Left ventricle myocardium superior (tissue), 1 donor: ENCODE measurements around the gene RASGRF2. TPM values are rescaled to one million over a fixed set of nuclear protein-coding genes. Genes with fewer than 3 reads are reported as not detected.

Experiments
- ATAC-seq: fragments of 200-7000 bp; cut with Tn5 transposase; one replicate; pipeline ENCODE4 v1.9.1; 2020; ENCODE audit warnings: mild to moderate bottlenecking, moderate library complexity
- DNase-seq: peaks from one replicate; pipeline ENCODE4 v3.0.0-alpha.2; 2020
- intact Hi-C: fragments of 100-400 bp; cut with micrococcal nuclease; formaldehyde crosslinking; loops from one replicate; pipeline ENCODE4 v1.11.0; 2022
- total RNA-seq: library from RNA; stranded (reverse); fragmentation: NEBNext Ultra II Directional; extraction: Animal tissue kit (Norgen Biotek cat#: 25700); gene quantifications from one replicate; pipeline ENCODE4 v1.2.1, GENCODE V29; 2021
- donor health status: DM: no; HTN: yes; CAD: no; lungs with severe emphysema.

RASGRF2 gene
- total RNA-seq, 1 donor from 2014 or later, result 6.5 TPM

DNA sequence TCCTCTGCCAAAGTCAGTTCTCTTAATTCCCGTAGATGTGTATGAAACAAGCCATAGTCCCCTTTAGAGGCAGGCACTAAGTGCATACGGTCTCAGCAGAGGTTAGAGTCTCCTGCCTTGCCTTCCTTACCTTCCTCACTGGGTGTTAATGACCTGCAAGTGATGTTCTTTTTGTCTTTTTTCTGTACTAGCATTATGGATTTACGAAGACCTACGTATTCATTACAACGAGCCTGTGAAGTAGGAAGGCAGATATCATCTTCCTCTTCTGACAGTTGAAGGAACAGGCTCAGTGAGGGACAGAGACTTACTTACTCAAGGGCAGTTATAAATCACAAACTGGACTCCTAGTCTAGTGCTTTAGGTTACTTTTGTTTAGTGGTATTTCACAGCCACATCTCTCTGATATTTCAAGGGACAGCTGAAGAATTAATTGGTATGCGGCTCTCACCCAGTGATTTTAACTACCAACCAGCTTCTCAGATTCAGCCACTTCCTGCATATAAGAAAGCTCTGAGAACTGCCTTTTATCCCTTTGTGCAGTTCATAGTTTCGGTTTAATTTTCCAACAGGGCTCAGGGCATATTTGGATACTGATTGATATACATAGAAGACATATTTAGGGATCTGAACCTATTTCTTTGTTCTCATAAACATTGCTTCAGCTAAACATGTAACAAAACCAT lies 187.9 kb downstream of the RASGRF2 start:
- ATAC-seq (no peak), DNase-seq (no peak)
- intact Hi-C loops, result no loop called here

DNA sequence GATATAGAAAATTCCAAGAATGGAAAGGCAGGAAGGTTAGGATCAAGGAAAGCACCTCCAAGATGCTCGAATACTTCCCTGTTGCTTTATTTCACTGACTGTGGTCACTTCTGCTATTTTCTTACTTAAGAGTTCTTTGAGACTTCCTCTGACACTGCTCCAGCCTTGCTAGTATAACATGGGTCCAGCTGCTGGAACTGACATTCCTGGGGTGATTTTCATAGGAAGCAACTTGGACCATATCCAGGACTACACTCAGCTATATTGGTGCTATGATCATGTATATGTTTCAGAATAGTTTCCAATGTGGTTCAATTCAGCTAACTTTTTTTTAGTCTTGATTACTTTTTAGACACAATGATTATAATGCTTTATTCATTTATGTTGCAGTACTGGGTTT lies 191.4 kb downstream of the RASGRF2 start:
- intact Hi-C loops, result no loop called here
- ATAC-seq, result no peak
- DNase-seq, result no peak

DNA sequence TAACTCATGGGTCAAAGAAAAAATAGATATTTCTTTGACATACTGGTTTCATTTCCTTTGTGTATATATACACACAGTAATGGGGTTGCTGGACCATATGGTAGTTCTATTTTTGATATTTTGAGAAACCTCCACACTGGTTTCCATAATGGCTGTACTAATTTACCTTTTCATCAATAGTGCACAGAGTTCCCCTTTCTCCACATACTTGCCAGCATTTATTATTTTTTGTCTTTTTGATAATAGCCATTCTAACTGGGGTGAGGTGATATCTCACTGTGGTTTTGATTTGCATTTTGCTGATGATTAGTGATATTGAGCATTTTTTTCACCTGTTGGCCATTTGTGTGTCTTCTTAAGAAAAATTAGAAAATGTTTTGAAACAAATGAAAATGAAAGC lies 194.6 kb downstream of the RASGRF2 start:
- DNase-seq (no peak), ATAC-seq (no peak)
- intact Hi-C loops, result no loop called here

DNA sequence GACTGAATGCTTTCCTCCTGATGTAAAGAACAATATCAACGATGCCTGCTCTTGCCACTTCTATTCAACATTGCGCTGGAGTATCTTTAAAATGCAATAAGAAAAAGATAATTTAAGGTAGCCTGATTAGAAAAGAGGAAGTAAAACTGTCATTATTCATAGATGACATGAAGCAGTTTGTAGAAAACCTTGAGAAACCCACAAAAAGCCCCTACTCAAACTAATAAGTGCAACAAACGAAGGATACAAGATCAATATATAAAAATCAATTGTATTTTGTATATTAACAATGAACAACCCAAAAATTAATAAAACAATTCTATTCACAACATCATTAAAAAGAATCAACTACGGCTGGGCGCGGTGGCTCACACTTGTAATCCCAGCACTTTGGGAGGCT lies 196.6 kb downstream of the RASGRF2 start:
- intact Hi-C loops, result no loop called here
- DNase-seq, result no peak
- no peak for ATAC-seq

DNA sequence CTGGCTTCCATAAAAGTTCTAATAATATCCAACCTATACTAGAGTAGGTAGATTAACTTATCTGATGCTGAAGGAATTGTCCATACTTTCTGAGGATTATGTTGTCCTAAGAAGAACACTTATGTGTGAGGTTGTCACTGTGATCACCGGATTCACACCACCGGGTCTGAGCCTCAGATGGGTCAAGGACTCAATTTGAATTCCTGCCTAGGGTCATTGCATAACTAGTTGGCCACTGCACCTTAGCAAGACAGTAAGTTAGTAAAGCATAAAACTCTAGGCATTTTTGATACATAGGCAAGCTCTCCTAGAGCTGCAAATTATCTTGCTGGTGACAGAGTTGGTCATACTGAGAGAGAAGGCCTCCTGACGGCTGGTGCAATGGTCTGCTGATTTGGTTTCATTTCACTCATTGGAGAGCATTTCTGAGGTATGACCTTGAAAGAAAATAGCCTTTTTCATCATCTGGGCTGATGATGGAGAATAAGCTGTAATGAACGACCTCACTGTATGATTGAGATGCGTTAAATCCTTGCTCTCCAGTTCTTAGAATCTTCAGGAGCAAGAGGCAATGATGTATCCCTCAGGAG lies 200.9 kb downstream of the RASGRF2 start:
- DNase-seq, result no peak
- intact Hi-C loops, result no loop called here
- ATAC-seq, result no peak

DNA sequence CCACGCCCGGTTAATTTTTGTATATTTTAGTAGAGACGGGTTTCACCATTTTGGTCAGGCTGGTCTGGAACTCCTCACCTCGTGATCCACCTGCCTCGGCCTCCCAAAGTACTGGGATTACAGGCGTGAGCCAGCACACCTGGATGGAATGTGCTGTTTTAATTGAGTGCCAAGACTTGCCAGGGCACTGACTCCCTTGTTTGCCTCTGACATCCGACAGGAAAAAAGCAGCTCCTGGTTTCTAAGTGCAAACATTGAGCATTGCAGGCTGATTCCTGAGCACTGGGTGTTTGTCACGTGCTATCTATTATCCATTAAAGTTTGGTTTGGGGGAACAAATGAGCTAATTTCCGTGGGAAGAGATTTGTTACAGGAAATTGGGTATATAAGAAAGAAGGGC lies 202.3 kb downstream of the RASGRF2 start:
- no peak for ATAC-seq

DNA sequence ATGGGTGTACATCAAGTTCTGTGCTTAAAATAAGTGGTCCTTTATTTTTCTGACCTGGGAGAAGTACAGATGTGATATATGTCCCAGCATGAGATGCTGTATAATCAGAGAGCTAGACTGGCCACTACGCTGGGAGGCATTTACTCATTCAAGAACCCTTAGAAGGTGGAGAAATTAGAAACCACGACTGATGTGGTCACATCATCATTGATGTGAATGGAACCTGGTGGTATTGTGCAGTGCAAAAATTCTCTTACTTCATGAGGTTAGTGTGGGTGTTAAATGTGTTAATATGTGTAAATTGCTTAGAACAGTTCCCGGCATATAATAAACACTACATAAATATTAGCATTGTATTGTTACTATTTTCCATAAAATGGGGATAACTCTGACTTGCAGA lies 203.5 kb downstream of the RASGRF2 start:
- no peak for DNase-seq
- ATAC-seq, result no peak
- intact Hi-C loops, result no loop called here

More for the DNA sequence above, 202.3 kb downstream of the RASGRF2 start:
- DNase-seq, result no peak
- intact Hi-C loops, result no loop called here

DNA sequence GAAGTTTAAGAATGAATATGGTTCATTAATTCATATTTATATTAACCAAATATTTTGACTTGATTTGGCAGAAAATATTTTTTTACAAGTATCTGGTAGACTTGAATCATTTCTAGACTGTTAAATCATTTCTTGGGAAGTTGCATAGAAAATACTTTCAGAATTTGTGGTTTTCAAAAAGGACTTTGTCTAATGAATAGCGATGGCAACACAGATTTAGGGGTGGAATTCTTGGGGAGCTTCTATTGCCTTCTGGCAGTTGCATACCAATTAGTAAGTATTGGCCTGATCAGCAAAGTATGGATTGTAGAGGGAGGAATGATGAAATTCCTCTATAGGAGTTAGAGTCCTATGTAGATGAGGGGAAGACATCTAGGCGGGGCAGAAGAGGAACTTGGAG lies 204.3 kb downstream of the RASGRF2 start:
- intact Hi-C loops, result no loop called here
- ATAC-seq (no peak), DNase-seq (no peak)

DNA sequence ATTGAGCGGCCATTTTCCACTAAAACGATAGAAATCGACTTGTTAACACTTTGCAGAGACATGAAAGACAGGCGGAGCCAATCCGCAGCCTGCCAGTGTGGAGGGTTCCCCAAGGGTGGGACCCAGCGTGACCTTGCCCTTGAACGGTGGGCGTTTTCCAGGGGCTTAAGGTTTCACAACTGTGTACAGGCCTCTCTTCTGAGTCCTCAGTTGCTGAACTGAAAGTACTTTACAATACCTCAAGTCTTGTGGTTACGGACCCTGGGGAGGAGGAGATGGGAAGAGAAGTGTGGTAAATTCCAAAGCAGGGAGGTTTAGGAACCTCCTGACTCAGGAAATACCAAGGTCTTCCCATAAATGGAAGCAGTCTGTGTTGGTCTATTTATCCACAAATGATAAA lies 204.8 kb downstream of the RASGRF2 start:
- no peak for ATAC-seq
- intact Hi-C loops, result no loop called here
- DNase-seq, result no peak

DNA sequence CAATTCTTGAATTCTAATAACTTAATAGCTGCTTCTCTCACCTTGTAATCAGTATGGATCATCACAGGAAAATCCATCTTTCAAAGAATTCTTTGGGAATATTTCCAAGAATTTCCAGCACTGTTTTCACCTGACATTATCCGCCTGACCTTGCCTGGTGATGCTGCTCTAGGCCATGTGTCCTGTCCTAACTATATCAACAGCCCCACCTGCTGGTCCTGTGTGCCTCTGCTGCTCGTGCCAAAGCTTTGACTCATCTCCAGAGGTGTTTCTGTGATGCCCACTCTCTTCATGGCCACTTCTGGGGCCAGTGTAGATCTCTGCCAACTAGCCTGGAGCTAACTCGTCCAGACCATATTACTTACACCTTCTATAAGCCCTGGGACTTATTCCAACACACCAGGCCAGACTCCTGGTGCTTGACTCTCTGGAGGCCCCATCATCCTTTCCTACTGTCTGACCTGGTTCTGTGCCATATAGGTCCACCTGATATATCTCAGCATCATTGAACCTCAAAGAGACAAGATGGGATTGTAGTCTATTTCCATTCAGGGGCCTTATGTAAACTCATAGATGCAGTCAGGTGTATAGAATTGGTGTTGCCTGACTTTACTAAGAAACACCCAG lies 205.4 kb downstream of the RASGRF2 start:
- intact Hi-C loops, result no loop called here
- DNase-seq (peak; percentile 55), ATAC-seq (peak; percentile 59)

DNA sequence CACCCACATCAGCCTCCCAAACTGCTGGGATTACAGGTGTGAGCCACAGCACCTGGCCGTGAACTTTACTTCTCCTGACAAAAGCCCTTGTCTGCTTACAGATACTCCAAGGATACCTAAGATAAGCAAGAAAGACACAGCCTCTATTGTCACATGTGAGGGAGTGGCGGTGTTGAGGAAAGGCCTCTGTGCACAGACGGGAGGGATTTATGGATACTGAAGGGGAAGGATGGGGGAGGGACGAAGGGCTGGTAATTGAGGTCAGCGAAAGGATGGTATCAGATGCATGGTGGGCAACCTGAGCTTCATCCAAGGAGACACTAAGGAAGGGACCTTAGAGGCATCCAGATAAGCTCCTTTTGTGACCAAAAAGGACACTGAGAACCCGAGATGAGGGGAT lies 206.3 kb downstream of the RASGRF2 start:
- ATAC-seq, result no peak
- no peak for DNase-seq
- intact Hi-C loops, result no loop called here

DNA sequence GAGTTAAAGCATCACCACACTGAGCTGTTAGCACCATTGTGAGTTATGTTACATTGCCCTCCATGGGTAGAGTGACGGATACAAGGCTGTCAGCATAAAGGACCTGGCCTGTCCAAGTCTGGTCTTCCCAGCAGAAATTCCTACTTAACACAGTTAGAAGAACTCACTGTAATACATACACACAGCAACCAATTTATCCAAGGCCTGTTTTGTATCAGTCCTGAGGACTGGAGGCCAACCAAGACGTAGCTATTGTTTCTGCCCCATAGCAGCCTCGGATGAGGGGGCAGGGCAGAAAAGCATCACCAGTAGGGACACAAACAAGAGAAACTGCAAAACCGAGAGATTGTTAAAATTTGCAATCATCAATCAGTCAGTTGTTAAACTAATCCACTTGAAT lies 206.9 kb downstream of the RASGRF2 start:
- intact Hi-C loops, result no loop called here
- DNase-seq (no peak), ATAC-seq (no peak)

DNA sequence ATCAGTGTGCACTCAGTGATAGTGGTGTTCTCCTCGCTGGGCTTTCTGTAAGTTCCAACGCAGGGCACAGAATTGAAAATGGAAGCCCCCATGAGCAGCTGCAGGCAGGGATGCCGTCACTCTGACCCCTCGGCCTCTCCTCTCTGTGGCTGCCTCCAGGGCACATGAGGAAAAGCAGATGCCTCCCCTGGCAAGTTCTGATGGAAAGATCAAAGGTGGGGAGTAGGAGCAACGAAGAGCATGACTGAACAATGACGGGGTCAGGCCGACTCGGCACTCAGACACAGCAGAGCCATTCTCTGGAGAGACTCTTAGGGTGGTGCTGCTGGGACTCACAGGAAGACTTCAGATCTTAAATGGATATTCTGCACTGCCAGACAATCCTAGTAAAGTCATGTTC lies 207.4 kb downstream of the RASGRF2 start:
- DNase-seq (no peak), ATAC-seq (no peak)
- intact Hi-C loops, result no loop called here

DNA sequence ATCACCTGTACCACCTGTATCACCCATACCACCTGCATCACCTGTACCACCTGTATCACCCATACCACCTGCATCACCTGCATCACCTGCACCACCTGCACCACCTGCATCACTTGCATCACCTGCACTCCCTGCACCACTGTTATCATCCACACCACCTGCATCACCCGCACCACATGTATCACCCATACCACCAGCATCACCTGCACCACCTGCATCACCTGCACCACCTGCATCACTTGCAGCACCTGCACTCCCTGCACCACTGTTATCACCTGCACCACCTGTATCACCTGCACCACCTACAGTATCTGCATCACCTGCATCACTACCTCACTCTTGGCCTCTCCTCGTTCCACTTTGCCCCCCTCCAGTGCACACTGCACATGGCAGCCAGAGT lies 209.8 kb downstream of the RASGRF2 start:
- no peak for DNase-seq
- intact Hi-C loops, result no loop called here
- no peak for ATAC-seq

DNA sequence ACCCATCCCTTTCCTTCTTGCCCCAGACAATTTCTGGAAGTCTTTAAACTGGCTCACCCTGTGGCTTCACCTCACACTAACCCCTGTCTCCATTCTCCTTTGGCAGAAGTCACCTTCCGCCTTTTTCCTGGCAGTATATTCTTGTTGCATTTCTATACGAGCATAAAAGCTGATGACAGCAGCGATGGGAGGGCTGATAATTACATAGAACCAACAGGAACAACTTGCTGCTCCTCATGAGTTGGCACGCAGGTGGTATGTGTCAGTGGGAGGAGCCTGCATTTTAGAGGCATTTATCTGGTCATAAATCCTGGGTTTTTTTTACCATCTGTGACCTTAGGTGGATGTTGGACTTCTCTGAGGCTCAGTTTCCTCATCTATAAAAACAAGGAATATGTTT lies 211.6 kb downstream of the RASGRF2 start:
- no peak for ATAC-seq
- intact Hi-C loops, result no loop called here

DNA sequence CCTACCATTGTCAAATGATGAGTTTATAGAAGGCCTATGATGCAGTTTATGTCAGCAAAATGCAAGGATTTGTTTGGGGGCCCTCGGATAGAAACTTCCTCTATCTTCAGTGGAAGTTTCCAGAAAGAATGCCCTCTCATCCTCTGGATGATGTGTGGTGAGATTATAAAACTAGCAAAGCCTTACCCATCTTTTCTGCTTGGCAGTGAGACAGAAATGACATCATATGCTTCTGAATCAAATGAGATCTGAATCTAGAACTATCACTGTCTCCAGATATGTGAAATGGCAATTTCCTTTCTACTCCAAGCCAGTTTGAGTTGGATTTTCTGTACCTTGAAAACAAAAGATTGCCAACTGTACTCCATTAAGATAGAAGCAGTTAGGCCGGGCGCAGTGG lies 212.5 kb downstream of the RASGRF2 start:
- ATAC-seq (no peak), DNase-seq (no peak)
- intact Hi-C loops, result no loop called here

More for the DNA sequence above, 211.6 kb downstream of the RASGRF2 start:
- DNase-seq, result no peak

DNA sequence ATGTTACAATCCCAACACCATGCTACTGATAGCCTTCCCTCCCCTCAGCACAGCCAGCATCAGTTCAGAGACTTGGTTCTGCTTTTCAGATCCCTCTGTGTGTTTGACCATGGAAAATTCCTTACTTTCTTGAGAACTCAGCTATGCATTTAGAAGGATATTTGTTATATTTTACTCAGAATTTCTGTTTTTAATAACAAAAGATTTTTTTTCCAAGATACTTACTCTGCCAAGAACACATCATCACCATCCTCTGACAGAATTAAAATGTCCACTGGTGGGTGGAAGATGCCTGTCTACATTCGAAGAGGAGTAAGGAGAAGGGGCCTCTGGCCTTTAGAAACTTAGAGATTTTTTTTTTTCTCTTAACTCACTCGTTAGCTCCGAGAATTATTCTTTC lies 216.9 kb downstream of the RASGRF2 start:
- ATAC-seq, result no peak
- DNase-seq, result no peak
- intact Hi-C loops, result no loop called here

DNA sequence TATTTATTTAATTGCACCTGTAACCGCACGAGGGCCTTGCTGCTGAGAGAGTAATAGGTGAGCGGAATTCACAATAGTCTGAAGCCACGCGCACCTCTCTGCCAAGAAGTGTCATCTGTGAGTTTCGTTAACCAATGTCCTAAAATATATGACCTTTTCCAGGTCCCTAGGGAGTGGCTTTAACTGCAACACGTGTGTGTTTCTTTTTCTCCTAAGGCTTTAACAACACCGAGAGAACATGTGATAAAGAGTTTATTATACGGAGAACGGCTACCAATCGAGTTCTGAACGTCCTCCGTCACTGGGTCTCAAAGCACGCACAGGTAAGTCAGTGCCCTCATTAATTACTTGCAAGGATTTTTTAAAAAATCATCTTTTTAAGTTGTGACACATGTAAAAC lies 219.8 kb downstream of the RASGRF2 start:
- intact Hi-C loops, result no loop called here
- ATAC-seq (no peak), DNase-seq (no peak)

DNA sequence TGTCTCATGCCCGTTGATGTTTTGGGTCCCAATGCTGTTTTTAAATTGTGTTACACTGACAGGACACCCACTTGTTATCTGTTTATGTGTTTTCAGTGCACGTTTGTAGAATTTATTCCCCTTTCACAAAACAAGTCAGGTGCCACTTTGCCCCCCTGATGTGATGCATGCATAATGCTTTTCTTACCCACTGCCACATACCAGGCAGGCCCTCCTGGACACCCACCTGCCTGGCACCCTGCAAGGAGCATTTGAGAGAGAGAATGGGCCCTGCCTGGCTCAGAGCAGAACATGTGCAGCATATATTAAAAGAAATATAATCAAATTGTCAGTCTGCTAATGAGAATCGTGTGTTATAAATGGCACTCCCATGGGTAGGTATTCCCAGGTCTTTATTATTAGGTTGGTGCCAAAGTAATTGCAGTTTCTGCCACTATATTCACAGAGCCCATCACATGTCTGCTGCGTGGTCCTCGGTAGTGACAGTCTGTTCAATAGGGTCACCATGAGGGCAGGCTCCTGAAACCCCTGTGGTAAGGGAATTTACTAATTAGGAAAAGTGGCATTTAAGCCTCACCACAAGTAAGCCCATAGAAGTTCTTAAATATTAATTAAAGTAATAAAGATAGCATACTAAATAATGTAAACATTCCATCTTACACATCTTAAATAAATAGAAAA lies 220.8 kb downstream of the RASGRF2 start:
- ATAC-seq, result no peak
- intact Hi-C loops, result no loop called here
- no peak for DNase-seq

DNA sequence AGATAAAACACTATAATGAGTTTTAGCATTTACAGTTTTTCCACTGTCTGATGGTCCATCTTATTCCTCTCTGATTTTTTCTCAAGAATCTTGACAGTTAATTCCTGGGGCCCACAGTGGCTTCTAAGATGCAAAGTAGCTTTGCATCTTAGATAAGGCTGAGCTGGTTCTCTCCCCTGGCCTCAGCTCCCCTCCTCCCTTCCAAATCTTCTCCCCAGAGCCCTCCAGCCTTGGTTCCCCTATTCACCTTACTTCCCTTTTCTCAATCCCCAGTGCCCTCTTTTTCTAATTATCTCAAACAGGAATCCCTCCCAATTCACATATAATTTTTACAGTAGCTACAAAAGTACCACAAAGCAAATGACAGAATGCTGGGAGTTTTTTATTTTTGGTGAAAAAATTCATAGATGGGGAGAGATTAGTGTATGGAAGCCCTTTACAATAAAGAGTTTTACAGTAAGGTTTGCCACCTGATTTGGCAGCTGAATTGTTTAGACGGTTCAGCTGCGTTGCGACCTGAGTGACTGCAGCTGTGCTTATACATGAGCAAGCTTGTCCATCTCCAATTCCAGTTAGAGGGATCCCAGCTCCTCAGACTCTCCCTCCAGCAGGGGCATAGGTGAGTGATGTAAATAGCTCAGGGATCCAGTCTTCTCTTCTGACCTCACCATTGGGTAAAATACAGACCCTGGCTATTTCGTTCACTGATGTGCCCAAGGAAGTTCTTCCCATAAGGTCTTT lies 221.6 kb downstream of the RASGRF2 start:
- DNase-seq (no peak), ATAC-seq (no peak)
- intact Hi-C loops, result no loop called here
